Stimulated activated CD8-positive, alpha-beta memory T cell treated with anti-CD3 and anti-CD28 coated beads, Interleukin-4, amount 100 ng/mL, for 24 hours (primary cell): ENCODE results near the gene SIAH1.
"Not testable (repeated sequence)": the region's sequence is repeated elsewhere in the genome, so short reads cannot be mapped to it uniquely, and the experiment has no call there.

ENCODE experiments used
- DNase-seq: peaks from one replicate; pipeline ENCODE4 v3.0.0-alpha.2; 2020; ENCODE audit warnings: low read depth

The SIAH1 gene, protein sequence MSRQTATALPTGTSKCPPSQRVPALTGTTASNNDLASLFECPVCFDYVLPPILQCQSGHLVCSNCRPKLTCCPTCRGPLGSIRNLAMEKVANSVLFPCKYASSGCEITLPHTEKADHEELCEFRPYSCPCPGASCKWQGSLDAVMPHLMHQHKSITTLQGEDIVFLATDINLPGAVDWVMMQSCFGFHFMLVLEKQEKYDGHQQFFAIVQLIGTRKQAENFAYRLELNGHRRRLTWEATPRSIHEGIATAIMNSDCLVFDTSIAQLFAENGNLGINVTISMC

DNA sequence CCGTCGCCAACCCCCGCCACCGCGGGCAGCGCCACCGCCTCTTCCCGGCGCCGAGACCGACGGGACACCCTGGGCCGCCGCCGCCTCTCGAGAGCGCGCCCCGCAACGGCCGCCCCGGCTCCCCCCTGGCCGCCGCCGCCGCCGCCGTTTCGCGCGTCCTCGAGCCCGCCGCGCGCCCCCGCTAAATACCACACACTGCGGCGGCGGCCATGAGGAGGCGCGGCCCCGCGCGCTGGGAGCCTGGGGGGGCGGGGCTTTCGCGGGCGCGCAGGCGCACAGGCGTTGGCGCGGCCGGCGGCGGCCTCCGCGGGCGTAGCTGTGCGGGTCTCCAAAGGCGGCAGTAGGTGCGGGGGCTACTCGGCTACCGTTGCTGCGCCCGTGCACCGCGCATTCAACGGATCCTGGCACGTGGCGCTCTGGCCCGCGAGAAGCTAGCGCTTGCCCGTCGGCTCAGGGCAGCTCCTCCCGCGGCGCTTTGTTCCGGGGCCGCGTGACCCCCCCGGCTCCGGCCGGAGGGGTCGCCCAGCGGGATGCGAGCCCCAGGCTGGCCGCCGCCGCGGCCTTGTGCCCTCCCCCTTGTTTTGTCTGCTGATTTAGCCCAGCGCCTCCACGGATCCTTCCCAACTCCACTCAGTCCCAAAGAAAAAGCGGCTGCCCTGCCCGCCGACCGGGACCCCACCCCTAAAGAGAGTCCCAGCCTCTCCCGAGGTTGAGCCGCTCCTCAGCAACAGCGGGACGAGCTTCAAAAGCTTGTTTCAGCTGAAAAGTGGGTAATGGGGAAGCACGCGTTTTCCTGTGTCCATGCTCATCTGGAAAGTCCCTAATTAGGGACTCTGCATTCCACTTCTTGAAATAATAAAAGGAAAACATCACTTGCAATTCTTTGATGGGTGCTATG lies at the start of gene SIAH1:
SIAH1 (minus strand) TSS at position 161 of the 898 bp plus-strand sequence. CDS start 22,985 bp downstream, outside the sequence.
- DNase-seq: peak; percentile 81

DNA sequence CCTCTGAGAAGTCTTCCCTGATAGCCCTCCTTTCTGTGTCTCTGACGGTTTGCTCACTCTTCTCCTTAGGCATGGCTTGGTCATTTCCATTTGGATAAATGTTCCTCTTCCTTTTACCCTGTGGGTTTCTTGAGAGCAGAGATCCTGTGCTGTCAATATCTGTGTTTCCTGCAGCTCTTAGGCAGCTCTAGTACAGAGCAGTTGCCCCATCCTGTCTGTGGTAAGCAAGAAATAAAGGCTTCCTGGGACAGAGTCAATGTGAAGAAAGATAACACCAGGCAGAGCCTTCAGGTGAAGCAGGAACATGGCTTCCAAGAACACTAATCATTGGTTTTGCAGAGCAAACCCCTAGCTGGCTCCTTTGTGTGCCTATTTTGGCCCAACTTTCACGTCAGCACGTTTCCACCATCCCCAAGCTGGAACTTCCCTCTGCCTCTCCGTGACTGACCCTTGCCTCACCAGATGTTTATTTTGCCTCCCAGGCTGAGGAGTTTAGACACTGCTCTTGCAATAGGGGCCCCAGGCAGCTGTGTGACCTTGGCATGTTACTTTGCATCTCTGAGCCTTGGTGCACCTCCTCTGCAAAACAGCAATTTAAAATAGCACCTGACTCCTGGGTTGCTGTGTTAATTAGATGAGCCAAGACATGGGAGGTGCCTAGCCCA lies 49.6 kb upstream of the SIAH1 start:
- no peak for DNase-seq

DNA sequence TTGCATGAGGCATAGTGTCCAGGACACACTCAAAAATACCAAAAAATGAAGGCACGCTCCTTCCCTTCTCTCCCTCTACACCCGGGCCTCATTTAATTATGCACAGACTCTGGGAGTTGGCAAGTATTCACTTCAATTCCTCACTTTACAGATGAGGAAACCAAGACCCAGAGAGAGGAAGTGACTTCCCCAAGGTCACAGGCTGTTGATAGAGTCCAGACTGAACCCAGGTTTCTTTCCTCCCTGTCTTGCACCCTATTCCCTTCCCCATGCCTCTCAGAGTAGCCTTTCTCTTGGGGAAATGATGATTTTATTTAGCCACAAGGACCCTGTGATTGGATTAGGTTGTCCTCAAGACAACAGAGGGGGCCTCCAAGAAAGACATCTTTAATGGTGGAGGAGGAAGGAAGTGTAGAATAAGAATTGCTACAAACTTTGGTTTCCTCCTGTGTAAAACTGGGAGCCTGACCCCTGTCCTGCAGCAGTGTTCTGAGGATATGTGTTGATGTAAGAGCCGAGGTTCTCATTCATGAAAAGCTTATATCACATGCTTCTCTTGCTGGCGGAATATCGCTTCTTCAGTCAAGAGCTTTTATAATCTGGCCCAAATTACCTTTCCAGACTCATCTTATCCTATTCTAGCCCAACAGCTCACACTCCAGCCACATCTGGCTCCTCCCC lies 48.8 kb upstream of the SIAH1 start:
- DNase-seq: no peak

DNA sequence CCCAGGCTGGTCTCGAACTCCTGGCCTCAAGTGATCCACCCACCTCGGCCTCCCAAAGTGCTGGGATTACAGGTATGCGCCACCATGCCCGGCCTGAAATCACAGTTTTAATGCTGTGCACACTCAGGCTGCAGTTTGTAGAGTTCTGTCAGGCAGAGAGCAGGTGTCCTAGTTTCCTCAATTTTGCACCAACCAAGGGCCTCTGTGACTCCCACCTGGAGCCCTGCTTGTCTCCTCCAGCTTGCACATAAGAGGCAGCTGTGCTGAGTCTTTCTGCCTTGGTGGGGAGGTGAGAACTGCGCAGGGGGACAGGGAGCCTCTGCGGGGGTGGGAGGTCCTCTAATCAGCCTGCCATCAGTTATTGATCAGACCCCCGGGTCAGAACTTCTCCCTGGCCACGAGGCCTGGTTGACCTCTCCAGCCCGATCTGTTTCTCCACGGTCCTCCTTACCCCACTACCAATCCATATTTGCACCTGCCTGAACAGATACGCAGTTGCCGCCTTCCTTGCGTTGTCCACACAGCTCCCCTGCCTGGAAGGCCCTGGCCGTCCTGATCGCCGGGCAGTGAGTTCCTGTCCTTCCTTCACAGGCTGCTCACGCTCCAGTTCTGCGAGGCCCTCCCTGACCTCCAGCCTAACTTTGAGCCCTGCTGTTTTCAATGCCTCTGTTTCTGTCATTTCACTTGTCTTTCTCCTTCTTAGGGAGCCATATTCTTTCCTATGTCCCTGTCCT lies 48.1 kb upstream of the SIAH1 start:
- DNase-seq: no peak

DNA sequence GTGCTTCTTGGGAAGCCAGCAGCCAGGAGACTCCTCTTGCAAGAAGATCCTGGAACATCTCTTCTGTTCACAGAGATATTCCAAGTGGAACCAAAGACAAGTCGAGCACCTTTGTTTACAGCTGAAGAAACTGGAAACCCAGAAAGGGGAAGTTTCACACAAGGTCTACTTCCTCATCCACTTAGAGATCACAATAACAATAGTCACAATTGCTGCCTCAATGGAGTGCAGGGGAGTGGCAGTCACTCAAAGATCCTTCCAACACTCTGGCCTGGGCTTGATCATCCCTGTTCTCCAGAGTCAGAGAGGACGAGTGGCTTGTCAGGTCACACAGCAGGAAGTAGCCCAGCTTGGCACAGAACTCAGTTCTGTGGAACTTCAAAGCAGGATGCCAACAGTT lies 46.9 kb upstream of the SIAH1 start:
- DNase-seq: no peak

DNA sequence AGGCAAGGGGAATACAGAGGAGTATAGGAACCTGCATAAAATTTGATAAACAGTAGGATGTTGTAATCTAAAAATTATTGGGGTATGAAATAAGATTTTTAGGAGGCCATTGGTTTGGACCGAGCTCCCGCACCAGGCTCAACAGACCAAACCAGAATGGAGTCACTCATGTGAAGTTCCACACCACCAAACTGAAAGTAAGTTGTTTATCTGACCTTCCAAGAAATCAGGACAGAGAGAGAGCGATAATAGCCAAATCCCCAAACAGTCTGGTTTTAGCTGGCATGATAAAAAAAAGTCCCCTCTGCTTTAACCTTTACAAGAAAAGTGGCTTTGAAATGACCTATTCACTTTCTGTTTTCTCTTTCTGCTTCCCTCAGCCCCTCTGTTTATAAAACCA lies 45.7 kb upstream of the SIAH1 start:
- no peak for DNase-seq

DNA sequence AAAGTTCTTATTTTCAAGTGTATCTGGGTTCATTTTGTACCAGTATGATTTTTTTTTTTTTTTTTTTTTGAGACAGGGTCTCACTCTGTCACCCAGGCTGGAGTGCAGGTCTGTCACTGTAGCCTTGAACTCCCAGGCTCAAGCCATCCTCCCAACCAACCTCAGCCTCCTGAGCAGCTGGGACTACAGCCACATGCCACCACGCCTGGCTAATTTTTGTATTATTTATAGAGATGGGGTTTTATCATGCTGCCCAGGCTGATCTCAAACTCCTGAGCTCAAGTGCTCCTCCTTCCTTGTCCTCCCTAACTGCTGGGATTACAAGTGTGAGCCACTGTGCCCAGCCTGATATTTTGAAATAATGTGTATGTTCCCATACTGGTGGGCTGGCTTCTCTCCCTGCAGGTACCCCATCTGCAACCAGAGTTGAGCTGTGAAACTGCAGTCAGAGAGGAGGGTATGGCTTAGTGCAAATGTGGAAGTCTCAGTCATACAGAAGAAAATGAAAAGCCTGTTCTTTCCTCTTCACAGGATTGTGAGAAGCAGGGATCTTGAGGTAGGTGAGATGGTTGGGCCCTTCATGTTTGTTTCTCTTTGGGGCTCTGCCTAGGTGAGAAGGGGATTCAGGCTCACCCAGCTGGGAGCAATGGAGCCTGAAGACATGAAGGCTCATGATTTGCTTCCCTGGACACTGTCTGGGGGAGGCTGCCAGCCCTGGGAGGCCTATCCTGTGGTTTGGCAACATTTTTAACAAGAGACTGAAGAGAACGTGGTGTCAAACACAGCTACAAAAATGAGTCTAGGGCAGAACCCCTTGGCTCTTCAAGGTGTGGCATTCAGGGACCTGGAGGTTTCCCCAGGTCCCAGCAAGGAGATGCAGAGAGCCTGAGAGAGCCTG lies 41.3 kb upstream of the SIAH1 start:
- no peak for DNase-seq

DNA sequence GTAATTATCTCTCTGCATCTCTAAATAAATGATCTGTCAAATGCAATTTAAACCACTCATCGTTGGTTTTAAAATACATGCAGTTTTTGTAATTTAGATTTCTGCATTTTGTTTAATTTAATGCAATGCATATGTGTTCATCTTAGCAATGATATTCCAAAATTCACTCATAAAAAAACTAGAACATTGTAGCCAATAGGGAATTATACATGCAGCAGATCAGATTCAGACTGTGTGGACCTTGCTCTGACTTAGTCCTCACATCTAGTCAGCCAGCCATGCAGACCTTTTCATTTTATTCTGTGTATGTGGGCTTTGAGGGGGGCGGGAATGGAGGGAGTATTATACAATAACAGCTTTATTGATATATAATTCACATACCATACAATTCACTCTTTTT lies 37.3 kb upstream of the SIAH1 start:
- no peak for DNase-seq

DNA sequence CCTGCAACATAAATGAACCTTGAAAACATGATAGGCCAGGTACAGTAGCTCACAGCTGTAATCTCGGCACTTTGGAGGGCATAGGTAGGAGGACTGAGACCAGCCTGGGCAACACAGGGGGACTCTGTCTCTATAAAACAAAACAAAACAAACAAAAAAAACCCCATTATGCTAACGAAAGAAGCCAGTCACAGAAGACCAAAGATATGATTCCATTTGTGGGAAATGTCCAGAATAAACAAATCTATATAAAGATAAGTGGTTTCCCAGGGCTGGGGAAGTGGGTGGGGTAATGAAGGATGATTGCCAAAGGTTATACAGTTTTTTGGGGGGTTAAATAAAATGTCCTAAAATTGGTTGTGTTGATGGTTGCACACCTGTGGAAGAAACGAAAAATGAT lies 36.5 kb upstream of the SIAH1 start:
- DNase-seq: no peak

DNA sequence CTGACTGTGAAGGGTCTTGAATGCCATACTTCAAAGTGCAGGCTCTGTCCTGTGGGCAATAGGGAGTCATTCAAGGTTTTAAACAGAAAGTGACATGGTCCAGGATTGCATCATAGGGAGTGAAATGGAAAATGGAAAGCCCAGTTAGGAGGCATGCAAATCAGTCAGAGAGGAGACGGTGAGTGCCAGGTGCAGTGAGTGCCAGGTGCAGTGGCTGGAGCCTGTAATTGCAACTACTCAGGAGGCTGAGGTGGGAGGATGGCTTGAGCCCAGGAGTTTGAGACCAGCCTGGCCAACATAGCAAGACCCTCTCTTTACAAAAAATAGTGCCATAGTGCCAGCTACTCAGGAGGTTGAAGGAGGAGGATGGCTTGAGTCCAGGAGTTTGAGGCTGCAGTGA lies 35.2 kb upstream of the SIAH1 start:
- DNase-seq: no peak

DNA sequence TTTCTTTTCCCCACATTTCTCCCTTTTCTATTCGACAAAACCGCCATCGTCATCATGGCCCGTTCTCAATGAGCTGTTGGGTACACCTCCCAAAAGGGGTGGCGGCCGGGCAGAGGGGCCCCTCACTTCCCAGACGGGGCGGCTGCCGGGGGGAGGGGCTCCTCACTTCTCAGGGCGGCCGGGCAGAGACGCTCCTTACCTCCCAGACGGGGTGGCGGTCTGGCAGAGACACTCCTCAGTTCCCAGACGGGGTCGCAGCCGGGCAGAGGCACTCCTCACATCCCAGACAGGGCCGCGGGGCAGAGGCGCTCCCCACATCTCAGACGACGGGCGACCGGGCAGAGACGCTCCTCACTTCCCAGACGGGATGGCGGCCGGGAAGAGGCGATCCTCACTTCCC lies 31.4 kb upstream of the SIAH1 start:
- not testable (repeated sequence) for DNase-seq

DNA sequence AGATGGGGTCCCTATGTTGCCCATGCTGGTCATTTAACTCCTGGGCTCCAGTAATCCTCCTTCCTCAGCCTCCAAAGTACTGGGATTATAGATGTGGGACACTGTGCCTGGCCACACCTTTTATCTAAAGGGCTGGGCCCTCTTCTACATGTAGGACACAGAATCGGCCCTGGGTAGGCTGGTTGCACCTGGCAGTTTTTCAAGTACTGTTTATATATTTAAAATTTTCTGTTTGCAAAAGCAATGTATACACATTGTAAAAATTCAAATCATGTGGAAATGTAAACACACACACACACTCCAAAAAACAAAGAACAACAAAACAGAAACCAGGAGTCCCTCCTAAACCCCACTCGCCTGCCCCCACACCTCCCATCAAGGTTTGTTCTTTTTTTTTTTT lies 28.1 kb upstream of the SIAH1 start:
- no peak for DNase-seq

DNA sequence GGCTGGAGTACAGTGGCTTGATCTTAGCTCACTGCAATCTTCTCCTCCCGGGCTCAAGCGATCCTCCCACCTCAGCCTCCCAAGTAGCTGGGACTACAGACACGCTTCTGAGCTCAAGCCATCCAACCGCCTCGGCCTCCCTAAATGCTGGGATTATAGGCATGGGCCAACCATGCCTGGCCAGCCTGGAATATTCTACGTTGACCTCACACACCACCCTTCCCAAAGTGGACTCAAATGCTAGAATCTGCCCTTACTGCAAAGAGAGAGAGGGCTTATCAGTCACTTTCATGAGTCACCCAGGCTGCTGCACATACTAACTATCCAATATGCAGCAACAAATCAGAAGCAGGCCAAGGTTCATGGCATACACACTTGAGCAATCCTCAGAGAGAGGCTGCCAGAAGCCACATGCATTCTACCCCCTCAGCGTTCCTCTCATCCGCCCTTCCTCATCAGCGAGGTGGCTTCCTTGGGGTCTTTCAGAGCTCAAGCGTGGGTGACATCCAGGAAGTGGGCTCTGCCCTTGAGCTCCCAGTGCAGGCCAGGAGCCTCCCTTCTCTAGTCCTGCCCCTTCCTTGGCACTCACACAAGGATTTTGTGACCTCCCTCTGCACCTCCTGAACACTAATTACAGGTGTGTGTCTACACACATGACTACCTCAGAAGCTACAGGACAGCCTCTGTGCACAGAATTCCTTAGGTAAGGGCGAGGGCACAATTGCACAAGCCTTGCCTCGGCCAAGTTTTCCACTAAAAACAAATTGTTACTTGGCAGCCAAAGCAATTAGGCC lies 24.8 kb upstream of the SIAH1 start:
- no peak for DNase-seq

DNA sequence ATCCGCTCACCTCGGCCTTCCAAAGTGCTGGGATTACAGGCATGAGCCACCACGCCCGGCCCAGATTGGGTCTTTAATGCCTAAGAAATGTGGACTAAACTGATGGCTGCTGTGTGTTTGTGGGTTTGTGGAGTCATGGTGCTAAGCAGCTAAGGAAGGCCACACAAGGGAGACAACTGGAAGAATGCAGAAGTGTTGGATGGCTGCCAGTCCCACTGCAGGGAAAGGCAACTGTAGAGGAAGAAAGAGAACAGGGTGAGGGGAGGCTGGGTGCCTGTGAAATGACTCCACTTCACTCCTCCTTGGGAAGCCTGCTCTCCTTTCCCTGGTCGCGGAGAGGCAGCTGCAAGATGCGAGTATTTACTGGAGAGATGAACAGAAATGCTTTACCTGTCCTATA lies 23.5 kb upstream of the SIAH1 start:
- no peak for DNase-seq

DNA sequence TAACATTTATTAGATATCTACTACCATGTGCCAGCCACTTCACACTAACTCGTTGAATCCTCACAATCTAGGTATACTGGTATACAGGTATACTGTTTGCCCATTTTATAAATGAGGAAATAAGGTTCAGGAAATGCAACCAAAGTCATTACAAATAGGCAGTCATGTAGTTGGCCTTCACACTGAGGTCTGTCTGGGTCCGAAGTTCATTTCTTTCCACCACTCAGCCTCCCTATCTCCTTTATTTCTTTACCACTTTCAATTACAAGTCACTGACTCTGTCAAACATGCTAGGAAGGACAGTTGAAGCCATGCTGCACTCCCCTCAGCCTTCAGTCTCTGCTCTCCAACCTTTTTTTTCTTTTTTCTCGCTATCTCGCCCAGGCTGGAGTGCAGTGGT lies 20.7 kb upstream of the SIAH1 start:
- DNase-seq: no peak

DNA sequence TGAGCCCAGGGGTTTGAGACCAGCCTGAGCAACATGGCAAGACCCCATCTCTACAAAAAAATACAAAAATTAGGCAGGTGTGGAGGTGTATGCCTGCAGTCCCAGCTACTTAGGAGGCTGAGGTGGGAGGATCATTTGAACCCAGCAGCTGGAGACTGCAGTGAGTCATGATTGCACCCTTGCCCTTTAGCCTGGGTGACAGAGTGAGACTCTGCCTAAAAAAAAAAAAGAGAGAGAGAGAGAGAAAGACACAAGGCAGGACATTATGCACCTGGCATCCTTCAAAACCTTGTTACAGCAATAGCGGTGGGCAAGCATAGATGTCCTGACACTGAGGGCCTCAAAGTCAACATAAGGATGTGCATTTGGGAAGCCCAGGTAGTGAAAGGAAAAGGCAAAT lies 19.9 kb upstream of the SIAH1 start:
- no peak for DNase-seq

DNA sequence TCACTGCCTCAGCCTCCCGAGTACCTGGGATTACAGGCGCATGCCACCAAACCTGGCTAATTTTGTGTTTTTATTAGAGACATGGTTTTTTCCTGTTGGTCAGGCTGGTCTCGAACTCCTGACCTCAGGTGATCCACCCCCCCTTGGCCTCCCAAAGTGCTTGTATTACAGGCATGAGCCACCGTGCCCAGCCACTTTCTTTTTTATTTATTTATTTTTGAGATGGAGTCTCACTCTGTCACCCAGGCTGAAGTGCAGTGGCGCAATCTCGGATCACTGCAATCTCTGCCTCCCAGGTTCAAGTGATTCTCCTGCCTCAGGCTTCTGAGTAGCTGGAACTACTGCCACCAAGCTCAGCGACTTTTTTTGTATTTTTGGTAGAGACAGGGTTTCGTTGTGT lies 17.3 kb upstream of the SIAH1 start:
- not testable (repeated sequence) for DNase-seq

DNA sequence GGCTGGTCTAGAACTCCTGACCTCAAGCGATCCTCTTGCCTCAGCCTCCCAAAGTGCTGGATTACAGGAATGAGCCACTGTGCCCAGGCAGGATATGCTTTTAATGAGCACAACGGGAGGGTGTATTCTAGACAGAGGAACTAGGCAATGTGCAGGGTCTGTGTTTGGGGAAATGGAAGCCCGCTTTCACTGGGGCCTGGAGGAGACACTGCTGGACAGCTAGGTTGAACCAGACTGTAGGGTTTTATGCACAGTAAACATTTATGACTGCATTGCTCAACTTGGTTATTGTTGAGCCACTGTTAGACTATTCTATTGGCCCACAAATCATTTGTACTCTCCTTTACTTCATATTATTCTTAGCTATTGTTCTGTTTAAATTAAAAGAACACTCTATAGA lies 10.2 kb upstream of the SIAH1 start:
- DNase-seq: no peak

DNA sequence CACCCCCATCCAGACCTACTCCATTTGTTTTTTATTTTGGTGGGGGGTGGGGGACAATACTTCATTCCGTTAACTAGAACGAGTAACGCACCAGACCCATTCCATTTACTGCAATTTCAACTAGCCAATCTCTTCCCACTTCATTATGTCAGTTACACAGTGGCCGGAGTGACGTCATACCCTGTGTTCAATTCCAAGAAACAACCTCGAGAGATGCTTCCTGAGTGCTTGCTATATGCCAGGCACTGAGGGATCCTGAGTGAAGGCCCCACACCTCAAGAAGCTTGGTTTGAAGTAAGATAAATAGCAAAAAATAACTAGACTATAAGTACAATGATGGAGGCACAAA lies 9.1 kb upstream of the SIAH1 start:
- DNase-seq: no peak
